Activated CD4-positive, alpha-beta memory T cell treated with anti-CD3 and anti-CD28 coated beads, Interleukin-2, amount 10 ng/mL, durations not matched to agents 7 days and 5 days (primary cell): ENCODE data around the gene ZBTB24. TPM values are rescaled to one million over a fixed set of nuclear protein-coding genes. Genes with fewer than 3 reads are reported as not detected.

ENCODE experiments used
- CTCF ChIA-PET: fragments of 350-600 bp; sonication (Branson Sonifier 250); formaldehyde crosslinking; loops from one replicate; lab custom pipeline; 2021; ENCODE audit warnings: antibody characterized with exemption, inconsistent platforms; lab: Charles Lee
- POLR2A ChIA-PET: fragments of 350-600 bp; sonication (Branson Sonifier 250); formaldehyde crosslinking; loops from one replicate; lab custom pipeline; 2021; ENCODE audit warnings: antibody characterized with exemption; lab: Charles Lee
- DNase-seq: peaks from one replicate; pipeline ENCODE4 v3.0.0-alpha.2; 2020
- H3K27ac Mint-ChIP-seq: one replicate; pipeline ENCODE4 v1.8.0; 2021; ENCODE audit warnings: mild to moderate bottlenecking, mixed read lengths
- H3K27me3 Mint-ChIP-seq: one replicate; pipeline ENCODE4 v1.8.0; 2021; ENCODE audit warnings: mixed read lengths
- H3K36me3 Mint-ChIP-seq: one replicate; pipeline ENCODE4 v1.8.0; 2021; ENCODE audit warnings: low read depth, mixed read lengths
- H3K4me1 Mint-ChIP-seq: one replicate; pipeline ENCODE4 v1.8.0; 2021; ENCODE audit warnings: mixed read lengths
- H3K4me3 Mint-ChIP-seq: one replicate; pipeline ENCODE4 v1.8.0; 2021; ENCODE audit warnings: mild to moderate bottlenecking, mixed read lengths
- H3K9me3 Mint-ChIP-seq: one replicate; pipeline ENCODE4 v1.8.0; 2021; ENCODE audit warnings: mixed read lengths
- total RNA-seq, 2 experiments: library from RNA; stranded (reverse); gene quantifications; one replicate each; pipeline ENCODE4 v1.2.3, GENCODE V29; 2021

ZBTB24 gene
- total RNA-seq, 2 experiments from 2014 or later, result 16.5 to 17.5 TPM

DNA sequence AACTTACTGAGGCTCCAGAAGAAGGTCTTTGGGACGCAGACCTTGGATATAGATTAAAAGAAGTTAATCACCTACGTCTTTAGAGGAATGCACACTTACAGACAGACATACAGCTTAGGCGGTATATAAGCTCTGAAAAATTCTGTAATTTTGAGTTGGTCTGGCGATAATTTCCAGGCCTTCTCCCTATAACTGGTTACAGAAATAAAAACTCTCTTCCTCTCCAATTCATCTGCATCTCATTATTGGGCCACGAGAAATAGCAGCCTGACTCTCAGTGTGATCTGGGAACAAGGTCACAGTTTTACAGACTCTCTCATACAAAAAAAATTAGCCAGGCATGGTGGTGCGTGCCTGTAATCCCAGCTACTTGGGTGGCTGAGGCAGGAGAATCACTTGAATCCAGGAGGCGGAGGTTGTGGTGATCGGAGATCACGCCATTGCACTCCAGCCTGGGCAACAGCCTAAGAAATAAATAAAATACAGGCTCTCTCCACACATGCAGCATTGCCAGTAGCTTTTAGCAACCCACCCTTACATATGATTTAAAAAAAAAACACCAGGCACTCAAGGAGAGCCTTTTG is 4.7 kb downstream of the ZBTB24 start:
- DNase-seq, result no peak
- H3K27ac Mint-ChIP-seq, result peak overlapping the region; percentile 67
- H3K4me1 Mint-ChIP-seq, result peaks cover 74% of the 10 kb centered on the region
- CTCF ChIA-PET, result interaction anchor here (0.6 to 0.7 kb wide), 3 partner anchors 18 to 317 kb away, joined by 3 to 4 read pairs (median 3); no protein-coding TSS in a partner anchor
- no peaks in the 10 kb centered on the region for H3K27me3 Mint-ChIP-seq
- peaks cover 76% of the 10 kb centered on the region for H3K36me3 Mint-ChIP-seq
- POLR2A ChIA-PET, result interaction anchor here (0.6 to 8.1 kb wide), 8 partner anchors 13 to 384 kb away, joined by 3 to 139 read pairs (median 4); partner anchors contain the start of genes CD164, MICAL1 and SESN1
- H3K4me3 Mint-ChIP-seq, result peak overlapping the region; percentile 74
- H3K9me3 Mint-ChIP-seq, result no peaks in the 10 kb centered on the region

DNA sequence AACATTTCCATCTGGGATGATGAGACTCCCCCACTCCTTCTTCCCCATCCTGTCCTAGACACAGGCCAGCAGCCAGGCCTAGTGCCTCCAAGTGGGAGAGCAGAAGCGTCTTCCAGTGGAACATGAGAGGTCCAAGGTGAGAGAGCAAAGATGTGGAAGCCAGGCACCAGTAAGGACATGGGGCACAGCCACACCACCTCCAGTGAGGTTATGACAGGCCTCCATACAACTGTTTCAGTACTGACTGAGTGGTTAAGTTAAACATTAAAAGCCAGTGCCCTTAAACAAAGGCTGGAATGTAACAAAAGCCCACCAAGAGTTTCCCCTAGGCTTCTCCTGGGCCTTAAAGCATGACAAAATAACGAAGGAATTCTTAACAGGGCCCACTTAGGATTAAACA is 5.3 kb downstream of the ZBTB24 start:
- H3K27me3 Mint-ChIP-seq, result no peaks in the 10 kb centered on the region
- H3K27ac Mint-ChIP-seq, result peak overlapping the region; percentile 67
- ChIA-PET POLR2A (interaction anchor here (3.0 kb wide), 1 partner anchor 95 kb away, joined by 9 read pairs; the partner anchor contains the start of gene CD164), CTCF (interaction anchor here (0.6 kb wide), 1 partner anchor 17 kb away, joined by 3 read pairs; no protein-coding TSS in a partner anchor)
- peak overlapping the region; percentile 74 for H3K4me3 Mint-ChIP-seq
- no peaks in the 10 kb centered on the region for H3K9me3 Mint-ChIP-seq
- H3K4me1 Mint-ChIP-seq, result peaks cover 80% of the 10 kb centered on the region
- DNase-seq, result no peak
- peaks cover 82% of the 10 kb centered on the region for H3K36me3 Mint-ChIP-seq

DNA sequence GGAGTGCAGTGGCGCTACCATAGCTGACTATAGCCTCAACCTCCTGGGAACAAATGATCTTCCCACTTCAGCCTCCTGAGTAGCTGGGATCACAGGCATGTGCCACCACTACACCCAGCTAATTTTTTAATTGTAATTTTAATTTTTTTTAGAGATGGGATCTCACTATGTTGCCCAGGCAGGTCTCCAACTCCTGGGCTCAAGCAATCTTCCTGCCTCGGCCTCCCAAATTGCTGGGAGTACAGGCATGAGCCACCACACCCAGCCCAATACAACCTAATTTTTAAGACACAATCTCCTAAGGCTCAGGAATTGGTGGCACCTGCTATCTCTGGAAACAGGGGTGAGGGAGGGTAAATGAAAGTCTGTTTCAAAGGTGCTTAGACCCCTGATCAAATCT is 5.8 kb downstream of the ZBTB24 start:
- Mint-ChIP-seq H3K36me3 (peaks cover 85% of the 10 kb centered on the region), H3K4me3 (peak overlapping the region; percentile 74), H3K27ac (no peak overlapping the region), H3K27me3 (no peaks in the 10 kb centered on the region), H3K4me1 (peaks cover 83% of the 10 kb centered on the region), H3K9me3 (no peaks in the 10 kb centered on the region)
- POLR2A ChIA-PET, result no interaction called here
- CTCF ChIA-PET, result no interaction called here
- DNase-seq, result no peak

DNA sequence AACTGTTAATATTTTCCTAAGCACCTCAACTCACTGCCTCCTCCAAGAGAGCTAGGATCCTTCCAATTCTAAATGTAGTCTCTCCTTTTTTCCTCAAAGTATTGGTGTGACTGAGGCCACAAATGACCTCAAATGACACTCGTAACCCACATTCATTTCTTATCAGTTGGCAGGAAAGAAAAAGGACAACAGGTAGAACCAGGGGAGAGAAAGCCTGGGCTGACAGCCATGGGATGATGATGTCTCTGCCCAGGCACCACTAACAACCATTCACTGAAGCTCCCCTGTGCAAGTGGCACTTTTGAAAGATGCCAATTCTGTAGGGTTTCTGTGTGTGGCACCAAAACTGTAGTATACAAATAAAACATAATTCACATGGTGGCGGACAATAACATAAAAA is 7.4 kb downstream of the ZBTB24 start:
- peak overlapping the region; percentile 29 for H3K27ac Mint-ChIP-seq
- peaks cover 84% of the 10 kb centered on the region for H3K4me1 Mint-ChIP-seq
- peaks cover 86% of the 10 kb centered on the region for H3K36me3 Mint-ChIP-seq
- H3K27me3 Mint-ChIP-seq, result no peaks in the 10 kb centered on the region
- ChIA-PET POLR2A (interaction anchor here (0.7 to 1.2 kb wide), 3 partner anchors 10 to 22 kb away, joined by 3 to 4 read pairs (median 3); no protein-coding TSS in a partner anchor), CTCF (no interaction called here)
- no peaks in the 10 kb centered on the region for H3K9me3 Mint-ChIP-seq
- no peak overlapping the region for H3K4me3 Mint-ChIP-seq
- DNase-seq, result no peak

DNA sequence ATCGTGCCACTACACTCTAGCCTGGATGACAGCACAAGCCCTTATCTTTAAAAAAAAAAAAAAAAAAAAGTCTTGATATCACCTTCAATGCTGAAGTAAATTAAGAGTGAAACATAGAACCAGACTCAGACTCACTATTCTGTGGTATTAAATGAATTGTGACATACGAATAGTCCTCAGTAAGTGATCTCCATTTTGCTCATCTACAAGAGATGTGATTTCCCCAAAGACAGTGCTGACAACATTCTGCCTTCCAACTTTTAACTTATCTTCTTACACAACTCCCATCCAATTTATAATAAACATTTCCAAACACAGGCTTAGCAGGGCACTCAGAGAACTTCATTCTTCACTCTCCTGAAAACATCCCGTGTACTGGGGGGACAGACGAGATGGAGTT is 8.0 kb downstream of the ZBTB24 start:
- Mint-ChIP-seq H3K4me3 (no peak overlapping the region), H3K9me3 (no peaks in the 10 kb centered on the region), H3K27me3 (no peaks in the 10 kb centered on the region), H3K27ac (peak overlapping the region; percentile 28), H3K36me3 (peaks cover 88% of the 10 kb centered on the region), H3K4me1 (peaks cover 80% of the 10 kb centered on the region)
- ChIA-PET POLR2A (interaction anchor here (0.6 kb wide), 1 partner anchor 113 kb away, joined by 3 read pairs; no protein-coding TSS in a partner anchor), CTCF (interaction anchor here (0.7 kb wide), 1 partner anchor 10 kb away, joined by 3 read pairs; no protein-coding TSS in a partner anchor)
- DNase-seq, result no peak

DNA sequence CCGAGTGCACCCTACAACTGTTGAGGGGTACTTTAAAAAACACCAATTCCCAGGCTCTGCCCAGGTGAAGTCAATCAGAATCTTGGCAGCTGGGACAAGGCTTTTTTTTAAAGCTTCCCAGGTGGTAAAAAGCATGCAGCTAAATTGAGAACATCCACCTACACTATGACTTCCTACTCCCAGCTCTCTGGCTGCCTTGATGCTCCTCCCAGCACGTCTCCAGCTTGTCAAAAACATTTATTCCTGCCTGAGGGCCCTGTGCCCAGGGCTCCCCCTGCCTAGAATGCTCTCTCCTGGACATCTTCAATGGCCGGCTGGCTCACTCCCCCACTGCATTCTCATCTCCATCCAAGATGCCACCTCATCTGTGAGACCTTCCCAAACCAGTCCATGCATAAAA is 9.9 kb downstream of the ZBTB24 start:
- Mint-ChIP-seq H3K4me1 (peaks cover 72% of the 10 kb centered on the region), H3K36me3 (peaks cover 91% of the 10 kb centered on the region), H3K9me3 (no peaks in the 10 kb centered on the region), H3K27ac (peak overlapping the region; percentile 41), H3K4me3 (no peak overlapping the region), H3K27me3 (no peaks in the 10 kb centered on the region)
- DNase-seq, result no peak
- POLR2A ChIA-PET, result interaction anchor here (1.3 to 5.2 kb wide), 3 partner anchors 8 to 18 kb away, joined by 4 to 29 read pairs (median 21); partner anchors contain the start of genes MICAL1 and ZBTB24
- CTCF ChIA-PET, result interaction anchor here (1.5 kb wide), 1 partner anchor 18 kb away, joined by 6 read pairs; the partner anchor contains the start of gene MICAL1

DNA sequence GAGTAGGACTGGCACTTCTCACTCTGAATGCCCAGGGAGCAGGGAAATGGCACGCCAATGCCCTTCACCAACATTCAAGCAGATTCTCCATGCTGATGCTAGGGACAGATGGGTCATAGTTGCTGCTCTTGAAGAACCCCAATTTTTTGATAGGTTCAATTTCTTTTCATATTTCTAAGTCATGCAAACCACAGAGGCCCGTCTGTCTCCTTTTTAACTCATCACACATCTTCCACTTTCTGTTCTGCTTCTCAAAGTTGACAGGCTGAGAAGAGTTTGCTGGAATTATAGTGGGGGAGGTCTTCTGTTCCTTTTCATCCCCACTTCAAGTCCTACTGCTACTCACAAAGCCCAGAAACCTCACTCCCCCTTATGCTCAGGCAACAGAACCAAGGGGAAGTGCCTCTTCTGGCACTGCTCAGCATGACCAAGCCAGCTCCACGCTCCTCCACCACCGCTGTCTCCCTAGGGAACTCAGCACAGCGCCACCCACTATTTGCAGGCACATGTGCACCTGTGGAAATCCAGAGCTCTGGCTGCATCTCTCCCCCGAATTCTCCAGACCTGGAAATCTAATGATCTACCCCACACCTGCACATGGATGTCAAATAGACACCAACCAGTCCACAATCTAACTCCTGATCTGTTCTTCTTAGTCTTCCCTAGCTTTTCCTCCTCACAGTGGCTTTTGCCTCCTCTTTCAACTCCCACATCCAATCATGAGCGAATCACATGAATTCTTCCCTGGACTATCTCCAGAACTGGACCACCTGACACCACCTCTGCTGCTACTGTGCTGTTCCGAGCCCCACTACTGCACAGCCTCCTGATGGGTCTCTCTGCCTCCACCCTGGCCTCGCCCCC is 10.7 kb downstream of the ZBTB24 start:
- H3K4me3 Mint-ChIP-seq, result no peak overlapping the region
- H3K36me3 Mint-ChIP-seq, result peaks cover 92% of the 10 kb centered on the region
- H3K27ac Mint-ChIP-seq, result peak overlapping the region; percentile 41
- ChIA-PET POLR2A (interaction anchor here (1.3 to 5.2 kb wide), 3 partner anchors 9 to 17 kb away, joined by 4 to 29 read pairs (median 21); partner anchors contain the start of genes MICAL1 and ZBTB24), CTCF (interaction anchor here (1.5 kb wide), 1 partner anchor 17 kb away, joined by 6 read pairs; the partner anchor contains the start of gene MICAL1)
- peaks cover 67% of the 10 kb centered on the region for H3K4me1 Mint-ChIP-seq
- H3K9me3 Mint-ChIP-seq, result no peaks in the 10 kb centered on the region
- DNase-seq, result no peak
- no peaks in the 10 kb centered on the region for H3K27me3 Mint-ChIP-seq

DNA sequence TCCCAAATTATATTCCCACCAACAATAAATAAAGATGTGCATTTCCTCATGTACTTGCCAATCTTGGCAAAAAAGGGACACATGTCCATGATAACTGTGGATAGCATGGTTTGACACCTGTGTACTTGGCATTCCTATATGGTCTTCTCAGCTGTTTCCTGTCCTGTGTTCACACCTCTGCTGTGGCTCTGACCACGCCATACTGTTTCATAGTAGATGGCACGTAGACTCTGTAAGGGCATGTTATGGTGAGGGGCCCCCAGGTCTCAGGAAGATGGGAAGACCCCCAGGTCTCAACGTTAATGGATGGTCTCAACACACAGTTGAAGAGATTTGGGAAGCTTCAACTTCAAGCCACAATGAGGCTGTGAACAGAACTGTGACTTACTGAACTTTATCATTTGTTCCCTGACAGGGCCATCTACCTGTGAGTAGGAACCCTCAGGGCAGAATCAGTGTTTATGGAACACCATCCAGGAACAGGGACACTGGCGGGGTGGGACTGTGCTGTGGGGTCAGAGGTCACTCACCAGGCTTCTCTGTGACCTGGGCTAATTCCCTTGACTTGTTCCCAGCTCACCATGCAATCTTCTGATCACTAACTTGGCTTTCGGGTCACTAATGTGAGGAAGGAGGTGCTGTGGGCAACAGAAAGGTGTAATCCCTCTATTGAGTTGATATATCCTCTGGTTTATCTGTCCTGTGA is 11.8 kb downstream of the ZBTB24 start:
- no peak for DNase-seq
- H3K9me3 Mint-ChIP-seq, result no peaks in the 10 kb centered on the region
- H3K27me3 Mint-ChIP-seq, result no peaks in the 10 kb centered on the region
- POLR2A ChIA-PET, result interaction anchor here (1.0 to 5.2 kb wide), 3 partner anchors 10 to 30 kb away, joined by 3 to 29 read pairs (median 21); partner anchors contain the start of genes MICAL1 and ZBTB24
- peaks cover 57% of the 10 kb centered on the region for H3K4me1 Mint-ChIP-seq
- peak overlapping the region; percentile 7 for H3K27ac Mint-ChIP-seq
- CTCF ChIA-PET, result interaction anchor here (2.3 kb wide), 1 partner anchor 15 kb away, joined by 5 read pairs; the partner anchor contains the start of gene MICAL1
- no peak overlapping the region for H3K4me3 Mint-ChIP-seq
- H3K36me3 Mint-ChIP-seq, result peaks cover 93% of the 10 kb centered on the region

DNA sequence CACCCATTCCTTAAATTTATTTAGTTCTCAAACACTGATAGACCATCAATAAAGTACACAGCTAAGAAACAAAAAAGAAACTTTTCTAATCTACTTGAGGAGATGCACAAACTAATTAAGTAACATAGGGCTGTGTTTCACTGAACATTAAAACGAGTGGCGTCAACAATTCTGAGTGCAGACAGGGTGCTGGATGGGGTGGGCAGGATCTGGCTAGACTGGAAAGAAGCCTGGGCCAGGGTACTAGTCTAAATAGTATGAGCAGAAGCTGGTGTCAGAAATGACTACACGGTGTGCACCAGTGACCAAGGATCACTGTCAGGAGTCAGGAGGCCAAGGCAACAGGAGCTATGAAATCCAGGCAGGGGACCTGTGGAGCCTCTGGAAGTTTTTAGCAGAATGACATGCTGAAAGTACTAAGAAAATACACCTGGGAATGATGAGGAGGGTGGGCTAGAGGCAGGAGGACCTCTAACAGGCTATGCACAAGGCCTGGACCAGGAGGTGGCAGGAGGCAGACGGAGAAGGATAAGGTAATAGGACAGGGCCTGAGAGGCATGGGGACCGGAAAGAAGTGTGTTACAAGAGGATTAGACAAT is 13.3 kb downstream of the ZBTB24 start:
- ChIA-PET CTCF (interaction anchor here (2.3 kb wide), 1 partner anchor 13 kb away, joined by 5 read pairs; the partner anchor contains the start of gene MICAL1), POLR2A (interaction anchor here (0.7 to 5.2 kb wide), 7 partner anchors 10 to 29 kb away, joined by 3 to 29 read pairs (median 4); partner anchors contain the start of genes MICAL1, PPIL6, SMPD2 and ZBTB24)
- no peaks in the 10 kb centered on the region for H3K27me3 Mint-ChIP-seq
- H3K4me3 Mint-ChIP-seq, result no peak overlapping the region
- H3K4me1 Mint-ChIP-seq, result peaks cover 52% of the 10 kb centered on the region
- peaks cover 93% of the 10 kb centered on the region for H3K36me3 Mint-ChIP-seq
- peak overlapping the region; percentile 23 for H3K27ac Mint-ChIP-seq
- H3K9me3 Mint-ChIP-seq, result no peaks in the 10 kb centered on the region
- DNase-seq, result no peak

DNA sequence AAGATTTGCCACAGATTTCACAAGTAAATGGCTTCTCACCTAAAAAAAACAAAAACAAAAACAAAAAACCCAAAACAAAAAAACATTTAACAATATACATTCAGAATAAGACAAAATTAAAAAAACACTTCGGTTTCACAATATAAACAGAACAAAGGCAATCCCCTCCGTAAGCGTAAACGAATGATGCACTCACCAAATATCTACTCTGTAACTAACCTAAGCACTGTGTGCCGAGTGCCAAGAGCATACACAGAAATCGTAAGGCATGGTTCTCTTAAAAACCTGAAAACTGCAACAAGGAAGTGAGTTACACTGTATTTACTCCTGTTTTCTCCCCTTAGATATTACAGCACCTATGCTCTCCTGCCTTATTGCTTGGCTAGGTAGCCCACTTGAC is 15.3 kb downstream of the ZBTB24 start:
- peaks cover 88% of the 10 kb centered on the region for H3K36me3 Mint-ChIP-seq
- H3K27ac Mint-ChIP-seq, result no peak overlapping the region
- ChIA-PET CTCF (no interaction called here), POLR2A (no interaction called here)
- DNase-seq, result no peak
- H3K4me3 Mint-ChIP-seq, result no peak overlapping the region
- no peaks in the 10 kb centered on the region for H3K27me3 Mint-ChIP-seq
- H3K4me1 Mint-ChIP-seq, result peaks cover 47% of the 10 kb centered on the region
- no peaks in the 10 kb centered on the region for H3K9me3 Mint-ChIP-seq

DNA sequence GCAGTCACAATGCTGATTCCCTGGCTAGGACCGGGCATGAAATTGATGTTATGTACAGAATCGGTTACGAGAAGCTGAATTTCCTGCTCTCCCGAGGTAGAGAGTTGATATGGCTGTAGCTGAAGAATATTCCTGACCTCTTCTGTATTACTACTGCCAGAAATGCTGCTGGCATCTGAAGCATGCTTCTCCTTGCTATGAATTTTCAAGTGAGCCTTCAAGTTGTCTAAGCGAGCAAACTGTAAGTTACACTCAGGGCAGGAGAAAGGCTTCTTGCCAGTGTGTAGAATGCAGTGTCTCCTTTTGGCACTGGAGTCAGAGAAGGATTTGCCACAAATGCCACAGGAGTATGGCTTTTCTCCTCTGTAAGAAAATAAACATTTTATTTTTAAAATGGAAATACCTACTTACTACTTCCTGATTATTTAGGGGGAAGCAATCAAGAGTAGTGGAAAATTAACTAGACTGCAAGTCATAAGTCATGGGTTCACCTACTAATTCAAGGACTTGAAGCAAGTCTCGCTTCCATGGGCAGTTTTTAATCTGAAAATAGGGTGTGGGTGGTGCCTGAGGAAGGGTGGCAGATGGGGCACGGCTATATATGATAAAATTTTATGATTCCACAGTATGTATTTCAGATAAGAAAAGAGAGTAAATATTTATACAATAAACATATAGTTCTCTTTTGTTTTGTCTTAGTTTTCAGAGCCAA is 16.7 kb downstream of the ZBTB24 start:
- Mint-ChIP-seq H3K27me3 (no peaks in the 10 kb centered on the region), H3K4me1 (peaks cover 42% of the 10 kb centered on the region), H3K9me3 (peaks cover 3% of the 10 kb centered on the region), H3K27ac (no peak overlapping the region), H3K4me3 (no peak overlapping the region), H3K36me3 (peaks cover 86% of the 10 kb centered on the region)
- POLR2A ChIA-PET, result interaction anchor here (0.7 to 0.8 kb wide), 3 partner anchors 10 to 25 kb away, joined by 3 read pairs; no protein-coding TSS in a partner anchor
- CTCF ChIA-PET, result no interaction called here
- DNase-seq, result no peak
